GM06990 (cell line): ENCODE measurements around the gene AGAP1.

ENCODE experiments used
- DNase-seq: peaks from one replicate; pipeline ENCODE4 v3.0.0-alpha.2; 2011; ENCODE audit not compliant: insufficient read length; ENCODE audit errors: extremely low read depth
- H3K27me3 ChIP-seq: replicated peaks from 2 replicates; pipeline ENCODE4 v1.6.0; 2011; ENCODE audit warnings: low read length; ENCODE audit not compliant: control insufficient read depth, insufficient read depth
- H3K36me3 ChIP-seq: 2 replicates; pipeline ENCODE4 v1.5.1; 2011; ENCODE audit warnings: low read length; ENCODE audit not compliant: control insufficient read depth, insufficient read depth
- H3K4me3 ChIP-seq: replicated peaks from 2 replicates; pipeline ENCODE4 v1.5.1; 2011; ENCODE audit warnings: low read depth, mild to moderate bottlenecking, control low read depth, low read length
- TF ChIP-seq, protein P1 (sequence below): IDR thresholded peaks from 2 replicates; pipeline ENCODE4 v1.5.1; 2011; ENCODE audit warnings: low read length, control low read depth, mild to moderate bottlenecking, inconsistent platforms; ENCODE audit not compliant: insufficient read depth, poor library complexity, severe bottlenecking

Gene AGAP1

DNA sequence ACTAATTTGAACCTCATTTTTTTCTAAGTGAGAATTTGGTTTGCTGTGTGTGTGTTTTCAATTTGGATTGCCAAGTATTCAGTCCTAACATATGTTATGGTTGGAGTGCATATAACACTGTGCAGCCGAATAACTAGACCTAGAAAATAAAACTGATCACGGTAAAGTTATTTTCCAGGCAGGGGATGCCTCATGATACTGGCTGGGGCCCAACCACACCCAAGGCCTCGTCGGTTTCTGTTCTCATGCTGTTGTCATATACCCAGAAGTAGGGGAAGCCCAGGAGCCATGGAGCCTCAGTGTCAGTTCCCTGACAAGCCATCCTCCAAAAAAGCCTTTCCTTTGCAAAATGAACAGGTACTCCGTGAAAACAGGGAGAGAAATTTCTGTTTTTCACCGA lies 514.2 kb downstream of the AGAP1 start:
- TF ChIP-seq, protein P1, sequence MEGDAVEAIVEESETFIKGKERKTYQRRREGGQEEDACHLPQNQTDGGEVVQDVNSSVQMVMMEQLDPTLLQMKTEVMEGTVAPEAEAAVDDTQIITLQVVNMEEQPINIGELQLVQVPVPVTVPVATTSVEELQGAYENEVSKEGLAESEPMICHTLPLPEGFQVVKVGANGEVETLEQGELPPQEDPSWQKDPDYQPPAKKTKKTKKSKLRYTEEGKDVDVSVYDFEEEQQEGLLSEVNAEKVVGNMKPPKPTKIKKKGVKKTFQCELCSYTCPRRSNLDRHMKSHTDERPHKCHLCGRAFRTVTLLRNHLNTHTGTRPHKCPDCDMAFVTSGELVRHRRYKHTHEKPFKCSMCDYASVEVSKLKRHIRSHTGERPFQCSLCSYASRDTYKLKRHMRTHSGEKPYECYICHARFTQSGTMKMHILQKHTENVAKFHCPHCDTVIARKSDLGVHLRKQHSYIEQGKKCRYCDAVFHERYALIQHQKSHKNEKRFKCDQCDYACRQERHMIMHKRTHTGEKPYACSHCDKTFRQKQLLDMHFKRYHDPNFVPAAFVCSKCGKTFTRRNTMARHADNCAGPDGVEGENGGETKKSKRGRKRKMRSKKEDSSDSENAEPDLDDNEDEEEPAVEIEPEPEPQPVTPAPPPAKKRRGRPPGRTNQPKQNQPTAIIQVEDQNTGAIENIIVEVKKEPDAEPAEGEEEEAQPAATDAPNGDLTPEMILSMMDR = no peak
- no peak overlapping the region for H3K4me3 ChIP-seq
- H3K27me3 ChIP-seq = no peaks in the 10 kb centered on the region
- no peak for DNase-seq
- no peaks in the 10 kb centered on the region for H3K36me3 ChIP-seq

DNA sequence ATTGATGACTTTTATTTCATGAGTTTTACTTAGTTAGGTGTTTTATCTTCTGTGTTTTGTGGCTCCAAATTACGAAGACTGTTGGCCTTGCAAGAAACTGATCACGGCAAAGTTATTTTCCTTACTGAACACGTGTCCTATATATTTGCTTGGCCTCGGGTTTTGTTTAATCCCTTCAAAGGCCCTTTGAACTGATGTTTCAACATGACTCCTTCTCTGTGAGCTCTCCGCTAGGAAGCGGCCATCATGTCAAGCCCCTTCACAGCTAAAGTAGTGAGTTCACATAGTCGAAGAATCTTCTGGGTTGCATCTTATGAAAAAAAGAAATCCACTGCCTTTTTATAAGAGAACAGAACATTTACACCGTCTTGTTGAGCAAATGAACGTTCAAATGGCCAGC lies 515.0 kb downstream of the AGAP1 start:
- Histone ChIP-seq H3K36me3 (no peaks in the 10 kb centered on the region), H3K4me3 (no peak overlapping the region), H3K27me3 (no peaks in the 10 kb centered on the region; the same call in 1 of the 2 replicates)
- no peak for DNase-seq
- TF ChIP-seq, protein P1 = no peak

DNA sequence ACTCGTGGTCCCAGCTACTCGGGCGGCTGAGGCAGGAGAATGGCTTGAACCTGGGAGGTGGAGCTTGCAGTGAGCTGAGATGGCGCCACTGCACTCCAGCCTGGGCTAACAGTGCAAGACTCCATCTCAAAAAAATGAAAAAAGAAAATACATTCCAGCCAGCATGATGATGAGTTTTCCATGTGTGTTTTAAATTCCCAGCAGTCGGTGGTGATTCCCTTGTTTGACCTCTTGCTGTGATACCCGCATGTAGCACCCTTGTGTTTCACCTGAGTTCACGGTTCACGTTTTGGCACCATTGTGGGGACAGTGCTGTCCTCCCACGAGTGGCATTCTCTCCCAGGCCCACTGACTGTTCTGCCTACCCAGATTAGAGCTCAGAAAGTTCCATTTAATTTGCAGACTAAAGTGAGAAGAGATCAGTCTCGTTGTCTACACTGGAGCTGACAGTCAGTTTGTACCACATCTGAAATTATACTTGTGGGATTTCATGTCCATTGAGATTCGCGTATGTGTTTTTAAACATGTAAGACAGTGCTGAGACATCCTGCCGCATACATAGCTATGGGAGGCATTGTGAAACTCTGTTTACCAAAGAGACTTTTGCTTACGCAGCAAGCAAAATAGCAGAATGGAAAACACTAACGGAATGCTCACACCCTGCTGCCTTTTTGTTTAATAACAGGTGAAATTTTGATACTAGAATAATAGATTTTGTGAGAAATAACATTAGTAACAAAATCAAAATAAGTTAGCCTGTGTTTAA lies 517.3 kb downstream of the AGAP1 start:
- Histone ChIP-seq H3K36me3 (no peaks in the 10 kb centered on the region), H3K4me3 (no peak overlapping the region), H3K27me3 (no peaks in the 10 kb centered on the region; the same call in 1 of the 2 replicates)
- TF ChIP-seq, protein P1 = no peak
- DNase-seq = no peak

DNA sequence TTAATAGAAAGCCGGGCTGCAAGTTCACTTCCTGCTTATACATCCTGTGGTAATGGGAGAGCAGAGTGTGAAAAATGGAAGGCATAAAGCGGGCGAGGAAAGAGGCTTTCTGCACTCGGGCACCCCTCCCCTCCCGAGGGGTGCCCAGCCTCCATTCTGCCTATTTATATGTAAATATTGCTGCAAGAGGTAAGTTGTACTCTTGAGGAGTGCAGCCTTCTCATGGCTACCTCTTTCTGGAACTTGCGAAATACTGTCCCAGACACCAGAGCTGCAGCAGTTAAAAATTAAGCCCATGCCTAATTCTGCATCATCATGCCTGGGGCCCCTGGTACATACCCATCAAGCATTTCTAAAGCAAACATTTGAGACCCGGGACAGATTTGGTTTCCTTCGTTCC lies 518.3 kb downstream of the AGAP1 start:
- H3K36me3 ChIP-seq = no peaks in the 10 kb centered on the region
- TF ChIP-seq, protein P1 = no peak
- H3K27me3 ChIP-seq = no peaks in the 10 kb centered on the region; the same call in 1 of the 2 replicates
- no peak overlapping the region for H3K4me3 ChIP-seq
- DNase-seq = no peak

DNA sequence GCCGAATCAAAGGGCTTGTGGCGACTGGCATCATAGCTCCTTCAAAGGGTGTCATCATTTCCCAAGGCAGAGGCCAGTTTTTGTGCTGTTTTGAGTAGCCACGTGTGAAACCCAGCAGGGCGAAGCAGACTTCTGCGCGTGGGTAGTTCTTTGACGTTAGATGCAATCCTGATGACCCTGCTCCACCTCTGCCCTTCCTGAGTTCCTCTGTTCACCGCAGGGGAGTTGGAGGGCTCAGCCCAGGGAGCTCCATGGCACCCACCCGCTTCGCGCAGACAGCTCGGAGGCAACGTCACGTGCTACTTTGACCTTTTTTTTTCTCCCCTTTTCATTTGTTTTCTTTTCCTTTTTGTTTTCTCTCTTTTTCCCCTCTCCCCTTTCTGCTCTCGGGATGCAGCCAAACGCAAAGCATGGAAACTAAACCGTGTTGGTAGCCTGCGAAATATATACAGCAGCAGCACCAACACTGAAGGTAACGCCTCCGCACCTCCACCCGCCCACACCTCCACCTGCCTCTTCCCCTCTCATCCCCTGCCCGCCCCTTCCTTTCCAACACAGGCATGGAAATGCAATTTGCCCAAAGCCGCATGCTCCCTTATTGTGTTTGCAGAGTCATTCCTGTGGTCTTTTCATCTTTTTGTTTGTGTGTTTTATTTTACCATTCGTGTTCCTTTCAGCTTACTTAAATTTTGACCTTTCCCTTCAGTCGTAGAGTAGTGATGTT lies 520.7 kb downstream of the AGAP1 start:
- no peaks in the 10 kb centered on the region for H3K36me3 ChIP-seq
- TF ChIP-seq, protein P1 = no peak
- DNase-seq = no peak
- H3K27me3 ChIP-seq = no peaks in the 10 kb centered on the region; the same call in none of the 2 replicates
- H3K4me3 ChIP-seq = no peak overlapping the region
